ENCODE results near the gene RNF126. TPM values are rescaled to one million over a fixed set of nuclear protein-coding genes. Genes with fewer than 3 reads are reported as not detected.

RNF126 gene
- total and polyA plus RNA-seq, 2 of the 4 experiments (the other 2 are of a cell fraction) = 7.0 to 27.4 TPM

- H4K5ac ChIP-seq (ENCODE audit: low read depth, low read length) = no peak overlapping the region
- no peaks in the 10 kb centered on the region for H3K27me3 ChIP-seq (ENCODE audit: control insufficient read depth, insufficient read depth, low read length)
- no peak overlapping the region for H2AK9ac ChIP-seq (replicated peaks; ENCODE audit: low read depth, low read length, poor library complexity)
- H2AFZ ChIP-seq (replicated peaks; ENCODE audit: low read length, poor library complexity) = peak overlapping the region; percentile 32
- H3K79me1 ChIP-seq (ENCODE audit: low read depth in 1 of 2, low read length in 2 of 2) = no peaks in the 10 kb centered on the region
- BruUV-seq (replicated peaks) = no TSS peak
- ChIA-PET CTCF (no interaction called here), POLR2A (ENCODE audit: unreplicated experiment) (no interaction called here)
- no peak overlapping the region for H2AK5ac ChIP-seq (ENCODE audit: low read depth, low read length)
- H4K20me1 ChIP-seq (ENCODE audit: insufficient read depth, low read length) = no peaks in the 10 kb centered on the region
- no peak overlapping the region for H3K56ac ChIP-seq (ENCODE audit: extremely low read depth, insufficient read depth, low read length)
- H3K4me1 ChIP-seq (ENCODE audit: control insufficient read depth, insufficient read depth, low read length) = peaks cover 6% of the 10 kb centered on the region
- no peak overlapping the region for H2BK15ac ChIP-seq (ENCODE audit: low read depth, low read length)
- H4K8ac ChIP-seq (ENCODE audit: low read depth in 2 of 2, low read length in 2 of 2) = no peak overlapping the region
- TF ChIP-seq FOS (IDR thresholded peaks at IDR 0.05; ENCODE audit: low read depth, low read length) (no peak), CEBPB (IDR thresholded peaks at IDR 0.05; ENCODE audit: low read depth, low read length) (no peak), ELK1 (IDR thresholded peaks at IDR 0.05; ENCODE audit: borderline replicate concordance, low read depth, low read length) (no peak), RFX5 (IDR thresholded peaks at IDR 0.05; ENCODE audit: low read depth, low read length) (no peak), MAZ (IDR thresholded peaks at IDR 0.05; ENCODE audit: borderline replicate concordance, low read depth, low read length) (no peak), SMC3 (IDR thresholded peaks at IDR 0.05; ENCODE audit: low read depth, low read length) (no peak), CHD1 (IDR thresholded peaks at IDR 0.05; ENCODE audit: low read depth, low read length) (no peak), CTCF (conservative IDR thresholded peaks at IDR 0.05; ENCODE audit: low read depth, low read length) (no peak), RCOR1 (IDR thresholded peaks at IDR 0.05; ENCODE audit: insufficient replicate concordance, low read length) (no peak), MAFK (IDR thresholded peaks at IDR 0.05; ENCODE audit: low read depth, low read length) (no peak), USF2 (IDR thresholded peaks at IDR 0.05; ENCODE audit: low read depth, low read length) (no peak), POLR2A (IDR thresholded peaks at IDR 0.05; ENCODE audit: low read depth, low read length) (no peak), NFE2L2 (IDR thresholded peaks at IDR 0.05; ENCODE audit: low read depth, low read length) (no peak), MXI1 (IDR thresholded peaks at IDR 0.05; ENCODE audit: borderline replicate concordance, low read depth, low read length) (no peak), BHLHE40 (IDR thresholded peaks at IDR 0.05; ENCODE audit: low read depth, low read length) (no peak), RAD21 (IDR thresholded peaks at IDR 0.05; ENCODE audit: low read length) (no peak)
- H3K23ac ChIP-seq (ENCODE audit: low read depth, low read length) = no peak overlapping the region
- H4K91ac ChIP-seq (ENCODE audit: insufficient read depth, low read depth, low read length) = no peak overlapping the region
- 0 out of 2 replicates have a peak, but pooled peaks cover 2% of the 10 kb centered on the region for H3K9me3 ChIP-seq (ENCODE audit: control insufficient read depth, insufficient read depth, low read length)
- no peaks in the 10 kb centered on the region for H3K36me3 ChIP-seq (ENCODE audit: control insufficient read depth, insufficient read depth, low read length)
- no peak overlapping the region for H3K14ac ChIP-seq (replicated peaks; ENCODE audit: low read depth, low read length)
- H3K27ac ChIP-seq (ENCODE audit: insufficient read depth, low read length) = no peak overlapping the region
- H3K18ac ChIP-seq (ENCODE audit: low read depth, low read length) = no peak overlapping the region
- no peak overlapping the region for H2BK5ac ChIP-seq (ENCODE audit: low read depth, low read length, poor library complexity, severe bottlenecking)
- H3K4me3 ChIP-seq (ENCODE audit: insufficient read depth, low read depth, low read length) = no peak overlapping the region
- dilution Hi-C loops (cut with HindIII; ENCODE audit: low sequenced_read_pairs, unreplicated experiment) (no loop called here), intact Hi-C loops (cut with micrococcal nuclease) (no loop called here), in situ Hi-C loops (cut with MboI; ENCODE audit: low sequenced_read_pairs) (no loop called here)
- ATAC-seq (ENCODE audit: low read depth) = no peak
- DNase-seq = no peak
- no peak overlapping the region for H2BK120ac ChIP-seq (ENCODE audit: low read depth, low read length)
- no peak overlapping the region for H3K4me2 ChIP-seq (ENCODE audit: low read depth, low read length)
- 85% methylated on average over 8 of the region's 9 CpGs; no CpG with 5 or more reads in 1 of the 2 experiments for WGBS, 2 experiments (ENCODE audit: extremely low coverage in 2 of 2, insufficient read length in 1 of 2)
- no peak overlapping the region for H3K9ac ChIP-seq (ENCODE audit: low read depth, low read length)
- no peaks in the 10 kb centered on the region for H3K9me1 ChIP-seq (ENCODE audit: insufficient read depth, low read length)
- no peak overlapping the region for H2BK20ac ChIP-seq (ENCODE audit: low read depth, low read length)
- no peak overlapping the region for H3K4ac ChIP-seq (ENCODE audit: low read depth, low read length)
Measured at GRCh38 chr19:670609-671075, 7.6 kb upstream of the RNF126 start.
